A673 (cell line): Measurements from ENCODE around the gene HS3ST5.

Experiments
- EZH2 ChIP-seq: fragments of 200-600 bp; sonication (generic); IDR thresholded peaks from 2 replicates; pipeline ENCODE4 v1.6.1; 2017; ENCODE audit warnings: borderline replicate concordance, low read depth, mild to moderate bottlenecking, mixed read lengths, antibody characterized with exemption, low read length; ENCODE audit not compliant: poor library complexity, severe bottlenecking
- TF ChIP-seq, protein P1 (sequence below): fragments of 300-800, 200-600 bp; sonication (generic); conservative IDR thresholded peaks from 2 replicates; pipeline ENCODE4 v1.5.1; 2017; ENCODE audit warnings: low read depth, mild to moderate bottlenecking, antibody characterized with exemption, low read length, moderate library complexity, mixed read lengths

DNA sequence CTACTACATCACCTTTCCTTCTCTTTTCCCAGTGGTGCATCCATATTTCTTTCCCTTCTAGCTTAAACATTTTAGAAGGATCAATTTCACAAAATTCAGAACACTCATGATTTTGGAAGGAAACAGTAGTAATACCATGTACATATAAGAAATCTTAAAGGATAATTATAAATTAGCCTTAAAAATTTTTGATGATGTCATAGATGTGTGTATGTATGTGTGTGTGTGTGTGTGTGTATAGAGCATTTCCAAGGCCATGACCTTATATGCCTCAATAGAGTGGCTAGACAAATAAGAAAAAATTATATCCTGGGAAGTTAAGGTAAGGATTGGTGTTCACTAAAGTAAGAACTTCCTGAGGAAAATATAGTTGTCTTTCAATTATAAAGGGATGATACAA lies 24.1 kb upstream of the HS3ST5 start:
- TF ChIP-seq, protein P1, sequence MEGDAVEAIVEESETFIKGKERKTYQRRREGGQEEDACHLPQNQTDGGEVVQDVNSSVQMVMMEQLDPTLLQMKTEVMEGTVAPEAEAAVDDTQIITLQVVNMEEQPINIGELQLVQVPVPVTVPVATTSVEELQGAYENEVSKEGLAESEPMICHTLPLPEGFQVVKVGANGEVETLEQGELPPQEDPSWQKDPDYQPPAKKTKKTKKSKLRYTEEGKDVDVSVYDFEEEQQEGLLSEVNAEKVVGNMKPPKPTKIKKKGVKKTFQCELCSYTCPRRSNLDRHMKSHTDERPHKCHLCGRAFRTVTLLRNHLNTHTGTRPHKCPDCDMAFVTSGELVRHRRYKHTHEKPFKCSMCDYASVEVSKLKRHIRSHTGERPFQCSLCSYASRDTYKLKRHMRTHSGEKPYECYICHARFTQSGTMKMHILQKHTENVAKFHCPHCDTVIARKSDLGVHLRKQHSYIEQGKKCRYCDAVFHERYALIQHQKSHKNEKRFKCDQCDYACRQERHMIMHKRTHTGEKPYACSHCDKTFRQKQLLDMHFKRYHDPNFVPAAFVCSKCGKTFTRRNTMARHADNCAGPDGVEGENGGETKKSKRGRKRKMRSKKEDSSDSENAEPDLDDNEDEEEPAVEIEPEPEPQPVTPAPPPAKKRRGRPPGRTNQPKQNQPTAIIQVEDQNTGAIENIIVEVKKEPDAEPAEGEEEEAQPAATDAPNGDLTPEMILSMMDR, result no peak
- no peak for TF ChIP-seq EZH2
